ENCODE measurements around the gene LITAF. TPM values are rescaled to one million over a fixed set of nuclear protein-coding genes. Genes with fewer than 3 reads are reported as not detected.

The LITAF gene
- polyA plus RNA-seq, 3 donors = 67.9 to 118 (median 69.0) TPM

- H3K9ac ChIP-seq (ENCODE audit: insufficient read depth, low read length, poor library complexity, severe bottlenecking) = no peak overlapping the region
- H3K4me3 ChIP-seq (replicated peaks in 1 of 3; ENCODE audit: low read depth in 2 of 3, low read length in 3 of 3) = no peak overlapping the region
- no peaks in the 10 kb centered on the region for H3K36me3 ChIP-seq (replicated peaks in 1 of 2; ENCODE audit: control insufficient read depth in 1 of 2, insufficient read depth in 2 of 2, low read length in 2 of 2)
- H4K20me1 ChIP-seq (ENCODE audit: insufficient read depth, low read length) = peaks cover 25% of the 10 kb centered on the region
- no peak overlapping the region for H3K4me2 ChIP-seq (replicated peaks; ENCODE audit: extremely low read depth, low read length, poor library complexity, severe bottlenecking)
- no peak overlapping the region for H3K27ac ChIP-seq (ENCODE audit: low read depth in 1 of 2, low read length in 2 of 2)
- peaks cover 24% of the 10 kb centered on the region for H3K79me2 ChIP-seq (ENCODE audit: insufficient read depth, low read length)
- peak overlapping the region in 4 of 7 donors; percentile 4 to 89 (median 56) for H3K27ac Mint-ChIP-seq
- intact Hi-C loops (cut with micrococcal nuclease) = no loop called here
- WGBS (ENCODE audit: insufficient coverage) = 43% methylated on average over 4 of the region's 7 CpGs
- peaks cover 0 to 3% (median 0%) of the 10 kb centered on the region in 7 donors for H3K9me3 Mint-ChIP-seq
- DNase-seq = no peak
- H3K4me1 ChIP-seq (ENCODE audit: control insufficient read depth in 1 of 2, insufficient read depth in 2 of 2, low read length in 2 of 2) = peaks cover 38 to 42% of the 10 kb centered on the region in 2 donors
- peaks cover 0 to 11% of the 10 kb centered on the region in 2 donors for H3K36me3 Mint-ChIP-seq
- TF ChIP-seq CTCF (IDR thresholded peaks at IDR 0.05) = no peak
- H3K27me3 ChIP-seq (ENCODE audit: control insufficient read depth in 2 of 2, insufficient read depth in 2 of 2, low read length in 2 of 2) = no peaks in the 10 kb centered on the region
- peak overlapping the region in 1 of 2 donors; percentile 9 for H3K4me3 Mint-ChIP-seq
- H3K9me3 ChIP-seq (replicated peaks in 1 of 2; ENCODE audit: control insufficient read depth in 1 of 2, insufficient read depth in 1 of 2, low read length in 2 of 2) = no peaks in the 10 kb centered on the region
- H3K27me3 Mint-ChIP-seq (ENCODE audit: low read depth in 3 of 3) = peaks cover 1 to 37% (median 22%) of the 10 kb centered on the region in 3 donors
- H2AFZ ChIP-seq (ENCODE audit: insufficient read depth, low read depth, low read length, poor library complexity, severe bottlenecking) = no peak overlapping the region
- H3K4me1 Mint-ChIP-seq = peaks cover 37% of the 10 kb centered on the region
These were observed 1.8 kb upstream of the LITAF start for GRCh38 chr16:11588321-11589197.

GRCh38 chr16:11587643-11588247 lies 1.0 kb upstream of the LITAF start:
- TF ChIP-seq CTCF (IDR thresholded peaks at IDR 0.05) = no peak
- Histone ChIP-seq H3K9ac (ENCODE audit: insufficient read depth, low read length, poor library complexity, severe bottlenecking) (peak overlapping the region; percentile 88), H4K20me1 (ENCODE audit: insufficient read depth, low read length) (peaks cover 34% of the 10 kb centered on the region), H3K4me2 (replicated peaks; ENCODE audit: extremely low read depth, low read length, poor library complexity, severe bottlenecking) (peak overlapping the region; percentile 94), H2AFZ (ENCODE audit: insufficient read depth, low read depth, low read length, poor library complexity, severe bottlenecking) (peak overlapping the region; percentile 82), H3K27ac (ENCODE audit: low read depth in 1 of 2, low read length in 2 of 2) (peak overlapping the region in 1 of 2 donors; percentile 93), H3K9me3 (replicated peaks in 1 of 2; ENCODE audit: control insufficient read depth in 1 of 2, insufficient read depth in 1 of 2, low read length in 2 of 2) (no peaks in the 10 kb centered on the region), H3K36me3 (replicated peaks in 1 of 2; ENCODE audit: control insufficient read depth in 1 of 2, insufficient read depth in 2 of 2, low read length in 2 of 2) (no peaks in the 10 kb centered on the region), H3K4me1 (ENCODE audit: control insufficient read depth in 1 of 2, insufficient read depth in 2 of 2, low read length in 2 of 2) (peaks cover 46 to 48% of the 10 kb centered on the region in 2 donors), H3K4me3 (replicated peaks in 1 of 3; ENCODE audit: low read depth in 2 of 3, low read length in 3 of 3) (peak overlapping the region in 2 of 3 experiments; percentile 59 to 86), H3K79me2 (ENCODE audit: insufficient read depth, low read length) (peaks cover 32% of the 10 kb centered on the region), H3K27me3 (ENCODE audit: control insufficient read depth in 2 of 2, insufficient read depth in 2 of 2, low read length in 2 of 2) (no peaks in the 10 kb centered on the region)
- no peak for DNase-seq
- Mint-ChIP-seq H3K27me3 (ENCODE audit: low read depth in 3 of 3) (peaks cover 1 to 37% (median 22%) of the 10 kb centered on the region in 3 donors), H3K9me3 (peaks cover 0 to 3% (median 0%) of the 10 kb centered on the region in 7 donors), H3K4me1 (peaks cover 42% of the 10 kb centered on the region), H3K36me3 (peaks cover 0 to 17% of the 10 kb centered on the region in 2 donors), H3K27ac (peak overlapping the region in 6 of 7 donors; percentile 82 to 95 (median 90)), H3K4me3 (peak overlapping the region; percentile 83 to 89)
- intact Hi-C loops (cut with micrococcal nuclease) = loop anchor here in 1 of 2 donors (1.0 kb wide), 1 partner anchor 8 kb away; no protein-coding TSS in a partner anchor
- 83% methylated on average over 12 of the region's 14 CpGs for WGBS (ENCODE audit: insufficient coverage)

All from CD14-positive monocyte (primary cell).